GM21381 (cell line): ENCODE measurements around the gene ORAI2.
"Not testable (repeated sequence)": the region's sequence is repeated elsewhere in the genome, so short reads cannot be mapped to it uniquely, and the experiment has no call there.

Experiments used
- ATAC-seq: cut with Tn5 transposase; IDR thresholded peaks from one replicate; pipeline ENCODE4 v1.9.1; 2021; ENCODE audit warnings: mild to moderate bottlenecking, moderate library complexity; ENCODE audit not compliant: unreplicated experiment

ORAI2 gene

GRCh38 chr7:102433219-102434038, at the start of gene ORAI2:
TSS of gene ORAI2 (plus strand) at chr7:102433575. CDS start at chr7:102438957, 5,382 bp downstream.
- peak; percentile 68 for ATAC-seq

GRCh38 chr7:102387064-102387463, 46.3 kb upstream of the ORAI2 start:
- ATAC-seq: no peak

- no peak for ATAC-seq
Observed at GRCh38 chr7:102389810-102390209, 43.6 kb upstream of the ORAI2 start.

- no peak for ATAC-seq
Observed at GRCh38 chr7:102390697-102391484, 42.5 kb upstream of the ORAI2 start.

- no peak for ATAC-seq
Observed at GRCh38 chr7:102392330-102392729, 41.0 kb upstream of the ORAI2 start.

- no peak for ATAC-seq
Observed at GRCh38 chr7:102393467-102393866, 39.9 kb upstream of the ORAI2 start.

GRCh38 chr7:102395592-102395872, 37.8 kb upstream of the ORAI2 start:
- ATAC-seq: no peak

GRCh38 chr7:102395873-102396709, 37.3 kb upstream of the ORAI2 start, which contains the start of gene PRKRIP1:
TSS of gene PRKRIP1 (plus strand) at chr7:102396363. CDS start at chr7:102396412, 49 bp downstream.
- ATAC-seq: peak; percentile 99

GRCh38 chr7:102396710-102397019, 36.7 kb upstream of the ORAI2 start:
- ATAC-seq: no peak

GRCh38 chr7:102398543-102398942, 34.8 kb upstream of the ORAI2 start:
- ATAC-seq: no peak

- ATAC-seq: no peak
Observed at GRCh38 chr7:102400360-102400759, 33.0 kb upstream of the ORAI2 start.

- ATAC-seq: no peak
Observed at GRCh38 chr7:102403563-102403962, 29.8 kb upstream of the ORAI2 start.

GRCh38 chr7:102404005-102404861, 29.1 kb upstream of the ORAI2 start:
- peak; percentile 63 for ATAC-seq

- not testable (repeated sequence) for ATAC-seq
Observed at GRCh38 chr7:102404862-102405188, 28.6 kb upstream of the ORAI2 start.

- no peak for ATAC-seq
Observed at GRCh38 chr7:102407910-102408309, 25.5 kb upstream of the ORAI2 start.

- ATAC-seq: peak; percentile 61
Observed at GRCh38 chr7:102408530-102408929, 24.8 kb upstream of the ORAI2 start.

- ATAC-seq: no peak
Observed at GRCh38 chr7:102409340-102409739, 24.0 kb upstream of the ORAI2 start.

- ATAC-seq: no peak
Observed at GRCh38 chr7:102410123-102410522, 23.3 kb upstream of the ORAI2 start.

GRCh38 chr7:102410918-102411317, 22.5 kb upstream of the ORAI2 start:
- ATAC-seq: no peak

- ATAC-seq: no peak
Observed at GRCh38 chr7:102412548-102412947, 20.8 kb upstream of the ORAI2 start.

- no peak for ATAC-seq
Observed at GRCh38 chr7:102413091-102413490, 20.3 kb upstream of the ORAI2 start.
